ENCODE data around the gene RAPGEF1.

- no peak for TF ChIP-seq CTCF (IDR thresholded peaks at IDR 0.05)
- TF ChIP-seq POLR2A (IDR thresholded peaks at IDR 0.05): no peak
These were observed 26.9 kb downstream of the RAPGEF1 start for GRCh38 chr9:131713016-131713415.
